Uterus (tissue), 4 donors: ENCODE results near the gene KIAA1549. TPM values are rescaled to one million over a fixed set of nuclear protein-coding genes. Genes with fewer than 3 reads are reported as not detected.

Experiments used
- DNase-seq, 2 donors: peaks; one replicate each; pipeline ENCODE4 v3.0.0-alpha.2; 2019 to 2020
- H3K27ac ChIP-seq, 2 donors: fragments of 200-600 bp; sonication (generic); 1 replicate in 1 of 2; 2 replicates in 1 of 2; pipeline ENCODE4 v1.5.1; 2016 to 2018
- H3K27me3 ChIP-seq, 2 donors: fragments of 200-600 bp; sonication (generic); one replicate each; pipeline ENCODE4 v1.5.1; 2018 to 2019; ENCODE audit warnings: control low read depth in 1 of 2
- H3K36me3 ChIP-seq, 2 donors: fragments of 200-600 bp; sonication (generic); one replicate each; pipeline ENCODE4 v1.5.1; 2019; ENCODE audit warnings: control low read depth in 1 of 2
- H3K4me1 ChIP-seq, 2 donors: fragments of 200-600 bp; sonication (generic); one replicate each; pipeline ENCODE4 v1.5.1; 2018 to 2019; ENCODE audit warnings: control low read depth in 1 of 2
- H3K4me3 ChIP-seq, 2 donors: fragments of 200-600 bp; sonication (generic); 1 replicate in 1 of 2; 2 replicates in 1 of 2; pipeline ENCODE4 v1.5.1; 2018 to 2019; ENCODE audit warnings: mild to moderate bottlenecking in 1 of 2
- H3K9me3 ChIP-seq, 2 donors: fragments of 200-600 bp; sonication (generic); one replicate each; pipeline ENCODE4 v1.5.1; 2019; ENCODE audit warnings: control low read depth in 1 of 2
- CTCF ChIP-seq, 4 experiments: fragments of 200-600 bp in 2 of 4; fragments of 450-650 bp in 2 of 4; sonication (generic) in 2 of 4; IDR thresholded peaks; one replicate each; pipeline ENCODE4 v1.5.1; 2016 to 2019; ENCODE audit warnings: antibody characterized with exemption in 4 of 4, mild to moderate bottlenecking in 2 of 4, moderate library complexity in 1 of 4
- POLR2A ChIP-seq, 2 donors: fragments of 450-650 bp; IDR thresholded peaks; one replicate each; pipeline ENCODE4 v1.6.1; 2016; ENCODE audit warnings: antibody characterized with exemption in 2 of 2, mild to moderate bottlenecking in 1 of 2, moderate library complexity in 1 of 2
- intact Hi-C: fragments of 100-400 bp; cut with DNase I; formaldehyde crosslinking; loops from one replicate; pipeline ENCODE4 v1.15.1; 2023; ENCODE audit warnings: low total_unique reads
- total RNA-seq, 4 donors: library from RNA; depleted of rRNA in 3 of 4; stranded (reverse); fragments of >200 nt in 3 of 4; gene quantifications; one replicate each; pipeline versions ENCODE4 v1.1.0 to v1.2.4, GENCODE V29; 2014 to 2023
- donor health status: DM: yes; HTN: yes; CAD: no.

Gene KIAA1549
- total RNA-seq, 4 donors from 2014 or later = 1.2 to 8.6 (median 3.8) TPM

GRCh38 chr7:138842111-138842510 lies 139.1 kb downstream of the KIAA1549 start:
- H3K27ac ChIP-seq = no peak overlapping the region
- no peaks in the 10 kb centered on the region for H3K36me3 ChIP-seq
- no peaks in the 10 kb centered on the region for H3K9me3 ChIP-seq
- DNase-seq = no peak
- no peaks in the 10 kb centered on the region for H3K27me3 ChIP-seq
- intact Hi-C loops = no loop called here
- no peak overlapping the region for H3K4me3 ChIP-seq
- no peaks in the 10 kb centered on the region for H3K4me1 ChIP-seq
- no peak for TF ChIP-seq CTCF (IDR thresholded peaks at IDR 0.05)
- no peak for TF ChIP-seq POLR2A (IDR thresholded peaks at IDR 0.05)

GRCh38 chr7:138838166-138838565 lies 143.0 kb downstream of the KIAA1549 start:
- DNase-seq = no peak
- H3K27me3 ChIP-seq = no peaks in the 10 kb centered on the region
- TF ChIP-seq POLR2A (IDR thresholded peaks at IDR 0.05) = no peak
- no peak for TF ChIP-seq CTCF (IDR thresholded peaks at IDR 0.05)
- intact Hi-C loops = no loop called here
- H3K4me3 ChIP-seq = no peak overlapping the region
- H3K9me3 ChIP-seq = no peaks in the 10 kb centered on the region
- no peaks in the 10 kb centered on the region for H3K4me1 ChIP-seq
- H3K27ac ChIP-seq = peak overlapping the region in 1 of 2 donors; percentile 13
- H3K36me3 ChIP-seq = no peaks in the 10 kb centered on the region

GRCh38 chr7:138837627-138838026 lies 143.6 kb downstream of the KIAA1549 start:
- H3K27me3 ChIP-seq = no peaks in the 10 kb centered on the region
- H3K9me3 ChIP-seq = no peaks in the 10 kb centered on the region
- TF ChIP-seq POLR2A (IDR thresholded peaks at IDR 0.05) (no peak), CTCF (IDR thresholded peaks at IDR 0.05) (no peak)
- H3K36me3 ChIP-seq = no peaks in the 10 kb centered on the region
- intact Hi-C loops = no loop called here
- H3K4me3 ChIP-seq = no peak overlapping the region
- H3K4me1 ChIP-seq = no peaks in the 10 kb centered on the region
- H3K27ac ChIP-seq = peak overlapping the region in 1 of 2 donors; percentile 13
- peak in 1 of 2 donors; percentile 22 for DNase-seq

GRCh38 chr7:138835087-138835486 lies 146.1 kb downstream of the KIAA1549 start:
- TF ChIP-seq POLR2A (IDR thresholded peaks at IDR 0.05) (no peak), CTCF (IDR thresholded peaks at IDR 0.05) (no peak)
- Histone ChIP-seq H3K27me3 (no peaks in the 10 kb centered on the region), H3K4me3 (no peak overlapping the region), H3K4me1 (no peaks in the 10 kb centered on the region), H3K36me3 (no peaks in the 10 kb centered on the region), H3K27ac (no peak overlapping the region), H3K9me3 (no peaks in the 10 kb centered on the region)
- no peak for DNase-seq
- intact Hi-C loops = no loop called here

GRCh38 chr7:138834583-138834982 lies 146.6 kb downstream of the KIAA1549 start:
- H3K4me3 ChIP-seq = no peak overlapping the region
- intact Hi-C loops = no loop called here
- H3K27me3 ChIP-seq = no peaks in the 10 kb centered on the region
- no peaks in the 10 kb centered on the region for H3K9me3 ChIP-seq
- no peak overlapping the region for H3K27ac ChIP-seq
- TF ChIP-seq POLR2A (IDR thresholded peaks at IDR 0.05) (no peak), CTCF (IDR thresholded peaks at IDR 0.05) (no peak)
- no peaks in the 10 kb centered on the region for H3K36me3 ChIP-seq
- no peaks in the 10 kb centered on the region for H3K4me1 ChIP-seq
- DNase-seq = no peak
